Panc1 (cell line): Measurements from ENCODE around the gene MEIS1. TPM values are rescaled to one million over a fixed set of nuclear protein-coding genes. Genes with fewer than 3 reads are reported as not detected.

Experiments used
- ATAC-seq: fragments of 200-7000 bp; cut with Tn5 transposase; 2 replicates; pipeline ENCODE4 v1.9.1; 2020; ENCODE audit warnings: mild to moderate bottlenecking, moderate library complexity
- BruUV-seq: library from RNA; stranded (reverse); fragments of 400-500 nt; replicated peaks from 2 replicates; lab custom pipeline; 2021; lab: Mats Ljungman, UMichigan
- CTCF ChIA-PET: fragments of 300-600 bp; sonication (Branson Sonifier 250); formaldehyde crosslinking; loops from one replicate; lab custom pipeline; 2022; ENCODE audit warnings: antibody characterized with exemption; lab: Charles Lee
- POLR2A ChIA-PET: fragments of 300-600 bp; sonication (Branson Sonifier 250); formaldehyde crosslinking; loops from one replicate; lab custom pipeline; 2022; ENCODE audit warnings: antibody characterized with exemption; lab: Charles Lee
- DNase-seq: peaks from one replicate; pipeline ENCODE4 v3.0.0-alpha.2; 2010; ENCODE audit warnings: low read depth, low spot score
- H3K27ac ChIP-seq: 2 replicates; pipeline ENCODE4 v1.5.1; 2011; ENCODE audit warnings: mild to moderate bottlenecking, low read length, inconsistent platforms
- H3K27me3 ChIP-seq: fragments of 200-500 bp; sonication (Bioruptor generic); 2 replicates; pipeline ENCODE4 v1.6.0; 2014; ENCODE audit warnings: low read length, inconsistent platforms; ENCODE audit not compliant: control insufficient read depth, insufficient read depth
- H3K36me3 ChIP-seq: fragments of 200-500 bp; sonication (Bioruptor generic); 2 replicates; pipeline ENCODE4 v1.5.1; 2014; ENCODE audit warnings: inconsistent platforms, mild to moderate bottlenecking, low read length, moderate library complexity; ENCODE audit not compliant: control insufficient read depth, insufficient read depth
- H3K4me1 ChIP-seq: 2 replicates; pipeline ENCODE4 v1.5.1; 2011; ENCODE audit warnings: inconsistent platforms, mild to moderate bottlenecking, low read length, moderate library complexity; ENCODE audit not compliant: control insufficient read depth, insufficient read depth
- H3K4me3 ChIP-seq, 2 experiments: 2 replicates each; pipeline ENCODE4 v1.5.1; 2011 to 2012; ENCODE audit warnings: low read depth in 2 of 2, low read length in 2 of 2, mild to moderate bottlenecking in 2 of 2, inconsistent platforms in 1 of 2, moderate library complexity in 1 of 2
- H3K9me3 ChIP-seq: fragments of 200-500 bp; sonication (Bioruptor generic); 2 replicates; pipeline ENCODE4 v1.5.1; 2014; ENCODE audit warnings: low read depth, mild to moderate bottlenecking, inconsistent platforms, low read length, moderate library complexity; ENCODE audit not compliant: control insufficient read depth, insufficient read depth
- POLR2AphosphoS5 ChIP-seq: IDR thresholded peaks from 2 replicates; pipeline ENCODE4 v1.6.1; 2012; ENCODE audit warnings: mild to moderate bottlenecking, low read depth, low read length, moderate library complexity
- SIN3A ChIP-seq: IDR thresholded peaks from 2 replicates; pipeline ENCODE4 v1.6.1; 2012; ENCODE audit warnings: low read depth, mild to moderate bottlenecking, low read length, moderate library complexity, borderline replicate concordance; ENCODE audit not compliant: insufficient read depth
- TCF7L2 ChIP-seq: IDR thresholded peaks from 2 replicates; pipeline ENCODE4 v1.6.1; 2011; ENCODE audit warnings: mild to moderate bottlenecking, low read depth, low read length, inconsistent platforms
- in situ Hi-C: cut with HindIII; loops from 2 replicates; pipeline ENCODE4 v1.10.0; 2016; ENCODE audit warnings: low sequenced_read_pairs, low pct_unique_long_range_greater_than_20kb
- intact Hi-C: fragments of 100-400 bp; cut with micrococcal nuclease; formaldehyde crosslinking; loops from one replicate; pipeline ENCODE4 v1.10.0; 2022; ENCODE audit not compliant: unreplicated experiment
- total RNA-seq: library from RNA; stranded (reverse); gene quantifications from one replicate; pipeline ENCODE4 v1.2.1, GENCODE V29; 2021; ENCODE audit not compliant: unreplicated experiment
- TF ChIP-seq, protein P1 (sequence below), 2 experiments: IDR thresholded peaks; 2 replicates each; pipeline ENCODE4 v1.6.1; 2011 to 2012; ENCODE audit warnings: low read depth in 2 of 2, control low read depth in 1 of 2, low read length in 1 of 2, mild to moderate bottlenecking in 1 of 2, moderate library complexity in 1 of 2; ENCODE audit not compliant: insufficient read depth in 1 of 2
- TF ChIP-seq, protein P2 (sequence below): fragments of 450-650 bp; IDR thresholded peaks from 2 replicates; pipeline ENCODE4 v1.5.1; 2017; ENCODE audit warnings: mild to moderate bottlenecking

The MEIS1 gene
- total RNA-seq, 1 experiment from 2014 or later = 2.0 TPM

DNA sequence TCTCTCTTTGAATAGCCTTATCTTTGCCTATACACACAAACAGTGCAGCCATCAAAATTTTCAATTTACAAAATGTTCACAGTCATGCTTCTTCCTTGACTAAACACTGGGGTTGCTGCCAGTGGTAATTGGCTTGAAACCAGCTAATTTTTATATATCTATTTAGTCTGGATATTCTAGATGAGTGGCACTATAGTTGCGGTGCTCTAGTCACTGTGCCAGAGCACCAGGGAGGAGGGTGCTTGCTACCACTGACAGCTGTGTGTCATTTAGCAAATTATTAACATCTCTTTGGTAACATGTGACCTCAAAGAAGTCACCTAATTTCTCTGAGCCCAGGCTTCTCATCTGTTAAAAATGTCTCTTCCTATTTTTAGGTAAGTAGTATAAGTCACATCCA lies 130.4 kb downstream of the MEIS1 start:
- Histone ChIP-seq H3K27ac (no peak overlapping the region), H3K4me3 (no peak overlapping the region), H3K36me3 (no peaks in the 10 kb centered on the region; the same call in 1 of the 2 replicates), H3K4me1 (no peaks in the 10 kb centered on the region), H3K27me3 (peaks cover 5% of the 10 kb centered on the region; the same call in 1 of the 2 replicates), H3K9me3 (no peaks in the 10 kb centered on the region)
- ATAC-seq (no peak), DNase-seq (no peak)
- CTCF ChIA-PET = no interaction called here
- POLR2A ChIA-PET = no interaction called here
- no TSS peak for BruUV-seq
- TF ChIP-seq, protein P1, sequence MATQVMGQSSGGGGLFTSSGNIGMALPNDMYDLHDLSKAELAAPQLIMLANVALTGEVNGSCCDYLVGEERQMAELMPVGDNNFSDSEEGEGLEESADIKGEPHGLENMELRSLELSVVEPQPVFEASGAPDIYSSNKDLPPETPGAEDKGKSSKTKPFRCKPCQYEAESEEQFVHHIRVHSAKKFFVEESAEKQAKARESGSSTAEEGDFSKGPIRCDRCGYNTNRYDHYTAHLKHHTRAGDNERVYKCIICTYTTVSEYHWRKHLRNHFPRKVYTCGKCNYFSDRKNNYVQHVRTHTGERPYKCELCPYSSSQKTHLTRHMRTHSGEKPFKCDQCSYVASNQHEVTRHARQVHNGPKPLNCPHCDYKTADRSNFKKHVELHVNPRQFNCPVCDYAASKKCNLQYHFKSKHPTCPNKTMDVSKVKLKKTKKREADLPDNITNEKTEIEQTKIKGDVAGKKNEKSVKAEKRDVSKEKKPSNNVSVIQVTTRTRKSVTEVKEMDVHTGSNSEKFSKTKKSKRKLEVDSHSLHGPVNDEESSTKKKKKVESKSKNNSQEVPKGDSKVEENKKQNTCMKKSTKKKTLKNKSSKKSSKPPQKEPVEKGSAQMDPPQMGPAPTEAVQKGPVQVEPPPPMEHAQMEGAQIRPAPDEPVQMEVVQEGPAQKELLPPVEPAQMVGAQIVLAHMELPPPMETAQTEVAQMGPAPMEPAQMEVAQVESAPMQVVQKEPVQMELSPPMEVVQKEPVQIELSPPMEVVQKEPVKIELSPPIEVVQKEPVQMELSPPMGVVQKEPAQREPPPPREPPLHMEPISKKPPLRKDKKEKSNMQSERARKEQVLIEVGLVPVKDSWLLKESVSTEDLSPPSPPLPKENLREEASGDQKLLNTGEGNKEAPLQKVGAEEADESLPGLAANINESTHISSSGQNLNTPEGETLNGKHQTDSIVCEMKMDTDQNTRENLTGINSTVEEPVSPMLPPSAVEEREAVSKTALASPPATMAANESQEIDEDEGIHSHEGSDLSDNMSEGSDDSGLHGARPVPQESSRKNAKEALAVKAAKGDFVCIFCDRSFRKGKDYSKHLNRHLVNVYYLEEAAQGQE (IDR thresholded peaks at IDR 0.05; ENCODE audit: insufficient read depth in 1 of 2, low read depth in 2 of 2, low read length in 1 of 2) = no peak
- no peak for TF ChIP-seq TCF7L2
- TF ChIP-seq POLR2AphosphoS5 = no peak
- TF ChIP-seq, protein P2, sequence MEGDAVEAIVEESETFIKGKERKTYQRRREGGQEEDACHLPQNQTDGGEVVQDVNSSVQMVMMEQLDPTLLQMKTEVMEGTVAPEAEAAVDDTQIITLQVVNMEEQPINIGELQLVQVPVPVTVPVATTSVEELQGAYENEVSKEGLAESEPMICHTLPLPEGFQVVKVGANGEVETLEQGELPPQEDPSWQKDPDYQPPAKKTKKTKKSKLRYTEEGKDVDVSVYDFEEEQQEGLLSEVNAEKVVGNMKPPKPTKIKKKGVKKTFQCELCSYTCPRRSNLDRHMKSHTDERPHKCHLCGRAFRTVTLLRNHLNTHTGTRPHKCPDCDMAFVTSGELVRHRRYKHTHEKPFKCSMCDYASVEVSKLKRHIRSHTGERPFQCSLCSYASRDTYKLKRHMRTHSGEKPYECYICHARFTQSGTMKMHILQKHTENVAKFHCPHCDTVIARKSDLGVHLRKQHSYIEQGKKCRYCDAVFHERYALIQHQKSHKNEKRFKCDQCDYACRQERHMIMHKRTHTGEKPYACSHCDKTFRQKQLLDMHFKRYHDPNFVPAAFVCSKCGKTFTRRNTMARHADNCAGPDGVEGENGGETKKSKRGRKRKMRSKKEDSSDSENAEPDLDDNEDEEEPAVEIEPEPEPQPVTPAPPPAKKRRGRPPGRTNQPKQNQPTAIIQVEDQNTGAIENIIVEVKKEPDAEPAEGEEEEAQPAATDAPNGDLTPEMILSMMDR = no peak
- TF ChIP-seq SIN3A = no peak
- in situ Hi-C loops = no loop called here
- intact Hi-C loops = no loop called here

DNA sequence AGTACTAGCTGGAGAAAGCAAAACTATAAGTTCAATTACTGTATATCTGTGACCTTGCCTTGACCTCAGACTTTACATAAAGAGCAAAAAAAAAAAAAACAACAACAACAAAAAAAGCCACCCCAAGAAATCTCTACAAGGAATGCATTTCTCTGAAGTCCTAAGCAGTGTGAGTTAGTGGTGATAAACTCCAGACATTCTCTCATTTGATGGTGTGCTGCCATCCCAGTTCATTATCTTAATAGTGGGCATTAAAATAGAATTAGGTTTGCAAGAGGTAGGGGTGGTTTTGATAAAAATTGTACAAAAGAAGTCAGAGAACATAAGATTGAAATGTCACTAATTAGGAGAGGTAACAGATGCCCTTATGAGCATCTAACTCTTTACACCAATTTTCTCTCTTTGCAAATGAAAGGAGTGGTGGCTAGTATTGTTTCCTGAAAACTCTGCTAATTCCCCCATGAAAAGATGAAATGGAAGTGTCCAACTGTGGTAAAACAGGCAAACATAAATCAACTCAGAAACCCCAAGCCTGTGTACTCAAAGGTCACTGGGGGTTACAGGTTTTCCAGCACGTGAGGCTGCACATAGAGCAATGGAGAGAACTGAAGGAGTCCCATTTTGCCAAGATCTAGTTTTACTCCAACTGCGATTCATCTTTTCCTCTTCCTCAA lies 131.9 kb downstream of the MEIS1 start:
- no peak overlapping the region for H3K4me3 ChIP-seq
- H3K4me1 ChIP-seq = no peaks in the 10 kb centered on the region
- H3K36me3 ChIP-seq = no peaks in the 10 kb centered on the region; the same call in 1 of the 2 replicates
- DNase-seq (no peak), ATAC-seq (no peak)
- BruUV-seq = no TSS peak
- ChIA-PET CTCF (no interaction called here), POLR2A (no interaction called here)
- TF ChIP-seq, protein P2 = no peak
- no peak for TF ChIP-seq SIN3A
- no peak for TF ChIP-seq POLR2AphosphoS5
- TF ChIP-seq, protein P1 (IDR thresholded peaks at IDR 0.05; ENCODE audit: insufficient read depth in 1 of 2, low read depth in 2 of 2, low read length in 1 of 2) = no peak
- TF ChIP-seq TCF7L2 = no peak
- in situ Hi-C loops = no loop called here
- no peak overlapping the region for H3K27ac ChIP-seq
- no peaks in the 10 kb centered on the region for H3K9me3 ChIP-seq
- intact Hi-C loops = no loop called here
- H3K27me3 ChIP-seq = peaks cover 7% of the 10 kb centered on the region
